ENCODE results near the gene ATP13A3. TPM values are rescaled to one million over a fixed set of nuclear protein-coding genes. Genes with fewer than 3 reads are reported as not detected.
"Not testable (repeated sequence)": the region's sequence is repeated elsewhere in the genome, so short reads cannot be mapped to it uniquely, and the experiment has no call there.

Gene ATP13A3
- total and polyA plus RNA-seq, 10 of the 15 experiments (the other 5 are each of a cell fraction or from before 2014, with no cell fraction given): 14.0 to 108 (median 69.5) TPM

- 62% methylated on average over 10 of the region's 10 CpGs for WGBS (ENCODE audit: insufficient coverage, insufficient replicate concordance, low lambda C conversion rate, missing lambda C conversion rate)
- H3K9me3 ChIP-seq (replicated peaks; ENCODE audit: control insufficient read depth, insufficient read depth, low read length); H3K4me1 ChIP-seq (ENCODE audit: control insufficient read depth, insufficient read depth, low read length); BruUV-seq (replicated peaks); intact Hi-C loops (cut with micrococcal nuclease; ENCODE audit: unreplicated experiment); RAD21 ChIA-PET (ENCODE audit: unreplicated experiment); H3K79me2 ChIP-seq (ENCODE audit: control insufficient read depth, insufficient read depth, low read length); ATAC-seq; H3K4me3 ChIP-seq; H3K36me3 ChIP-seq (ENCODE audit: control insufficient read depth in 2 of 2, insufficient read depth in 2 of 2, low read length in 1 of 2); in situ Hi-C loops (cut with MboI); H3K27ac ChIP-seq (ENCODE audit: control insufficient read depth, insufficient read depth); H4K20me1 ChIP-seq (ENCODE audit: control insufficient read depth, insufficient read depth); H3K9ac ChIP-seq (ENCODE audit: control insufficient read depth, insufficient read depth, low read length); H2AFZ ChIP-seq (ENCODE audit: control insufficient read depth, low read depth, low read length); POLR2A ChIA-PET; H3K27me3 ChIP-seq (replicated peaks in 1 of 2; ENCODE audit: control insufficient read depth in 2 of 2, insufficient read depth in 2 of 2, low read length in 1 of 2); H3K4me2 ChIP-seq (ENCODE audit: control insufficient read depth, insufficient read depth); FAIRE-seq; DNase-seq (ENCODE audit: low read depth, low spot score): not testable (repeated sequence)
- SMC1A ChIA-PET (ENCODE audit: uncharacterized antibody, unreplicated experiment): interaction anchor here (1.2 kb wide), 1 partner anchor 11 kb away, joined by 3 read pairs; no protein-coding TSS in a partner anchor
- CTCF ChIA-PET: interaction anchor here (1.1 kb wide), 1 partner anchor 20 kb away, joined by 3 read pairs; no protein-coding TSS in a partner anchor
Measured at GRCh38 chr3:194535199-194535598, 48.4 kb upstream of the ATP13A3 start.

DNA sequence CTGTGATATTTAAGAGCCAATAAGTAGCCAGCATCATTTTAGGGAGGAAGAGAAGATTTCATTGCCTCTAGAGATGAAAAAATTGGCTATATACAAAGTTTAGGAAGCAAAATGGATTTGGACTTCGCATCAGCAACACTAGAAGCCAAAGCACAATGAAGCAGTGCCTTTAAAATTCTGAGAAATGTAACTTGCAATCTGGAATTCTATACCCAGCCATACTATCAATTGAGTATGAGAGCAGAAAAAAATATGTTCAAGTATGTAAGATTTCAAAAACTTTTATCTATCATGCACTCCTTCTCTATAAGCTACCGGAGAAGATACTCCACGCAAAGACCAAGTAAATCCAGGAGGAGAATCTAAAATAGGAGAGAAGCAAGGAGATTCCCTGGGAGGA lies 47.4 kb upstream of the ATP13A3 start:
- ATAC-seq (no peak), FAIRE-seq (no peak), DNase-seq (ENCODE audit: low read depth, low spot score) (no peak)
- no TSS peak for BruUV-seq (replicated peaks)
- no peak overlapping the region for H3K4me2 ChIP-seq (ENCODE audit: control insufficient read depth, insufficient read depth)
- SMC1A ChIA-PET (ENCODE audit: uncharacterized antibody, unreplicated experiment): no interaction called here
- H3K36me3 ChIP-seq (ENCODE audit: control insufficient read depth in 2 of 2, insufficient read depth in 2 of 2, low read length in 1 of 2): no peaks in the 10 kb centered on the region
- in situ Hi-C loops (cut with MboI): no loop called here
- H3K4me1 ChIP-seq (ENCODE audit: control insufficient read depth, insufficient read depth, low read length): no peaks in the 10 kb centered on the region
- TF ChIP-seq RFX5 (IDR thresholded peaks at IDR 0.05; ENCODE audit: low read depth, low read length) (no peak), RAD21 (IDR thresholded peaks at IDR 0.05; ENCODE audit: insufficient read depth, low read depth, low read length) (no peak)
- TF ChIP-seq, protein P1, sequence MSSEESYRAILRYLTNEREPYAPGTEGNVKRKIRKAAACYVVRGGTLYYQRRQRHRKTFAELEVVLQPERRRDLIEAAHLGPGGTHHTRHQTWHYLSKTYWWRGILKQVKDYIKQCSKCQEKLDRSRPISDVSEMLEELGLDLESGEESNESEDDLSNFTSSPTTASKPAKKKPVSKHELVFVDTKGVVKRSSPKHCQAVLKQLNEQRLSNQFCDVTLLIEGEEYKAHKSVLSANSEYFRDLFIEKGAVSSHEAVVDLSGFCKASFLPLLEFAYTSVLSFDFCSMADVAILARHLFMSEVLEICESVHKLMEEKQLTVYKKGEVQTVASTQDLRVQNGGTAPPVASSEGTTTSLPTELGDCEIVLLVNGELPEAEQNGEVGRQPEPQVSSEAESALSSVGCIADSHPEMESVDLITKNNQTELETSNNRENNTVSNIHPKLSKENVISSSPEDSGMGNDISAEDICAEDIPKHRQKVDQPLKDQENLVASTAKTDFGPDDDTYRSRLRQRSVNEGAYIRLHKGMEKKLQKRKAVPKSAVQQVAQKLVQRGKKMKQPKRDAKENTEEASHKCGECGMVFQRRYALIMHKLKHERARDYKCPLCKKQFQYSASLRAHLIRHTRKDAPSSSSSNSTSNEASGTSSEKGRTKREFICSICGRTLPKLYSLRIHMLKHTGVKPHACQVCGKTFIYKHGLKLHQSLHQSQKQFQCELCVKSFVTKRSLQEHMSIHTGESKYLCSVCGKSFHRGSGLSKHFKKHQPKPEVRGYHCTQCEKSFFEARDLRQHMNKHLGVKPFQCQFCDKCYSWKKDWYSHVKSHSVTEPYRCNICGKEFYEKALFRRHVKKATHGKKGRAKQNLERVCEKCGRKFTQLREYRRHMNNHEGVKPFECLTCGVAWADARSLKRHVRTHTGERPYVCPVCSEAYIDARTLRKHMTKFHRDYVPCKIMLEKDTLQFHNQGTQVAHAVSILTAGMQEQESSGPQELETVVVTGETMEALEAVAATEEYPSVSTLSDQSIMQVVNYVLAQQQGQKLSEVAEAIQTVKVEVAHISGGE (CRISPR knock-in tag; IDR thresholded peaks at IDR 0.05): no peak
- RAD21 ChIA-PET (ENCODE audit: unreplicated experiment): no interaction called here
- intact Hi-C loops (cut with micrococcal nuclease; ENCODE audit: unreplicated experiment): no loop called here
- H3K79me2 ChIP-seq (ENCODE audit: control insufficient read depth, insufficient read depth, low read length): no peaks in the 10 kb centered on the region
- 71% methylated on average over 3 of the region's 3 CpGs for WGBS (ENCODE audit: insufficient coverage, insufficient replicate concordance, low lambda C conversion rate, missing lambda C conversion rate)
- no peaks in the 10 kb centered on the region for H3K27me3 ChIP-seq (replicated peaks in 1 of 2; ENCODE audit: control insufficient read depth in 2 of 2, insufficient read depth in 2 of 2, low read length in 1 of 2)
- no peak overlapping the region for H3K9ac ChIP-seq (ENCODE audit: control insufficient read depth, insufficient read depth, low read length)
- no peak overlapping the region for H3K4me3 ChIP-seq
- CTCF ChIA-PET: no interaction called here
- peaks cover 3% of the 10 kb centered on the region; the same call in 2 of the 3 replicates for H3K9me3 ChIP-seq (replicated peaks; ENCODE audit: control insufficient read depth, insufficient read depth, low read length)
- H3K27ac ChIP-seq (ENCODE audit: control insufficient read depth, insufficient read depth): no peak overlapping the region
- H4K20me1 ChIP-seq (ENCODE audit: control insufficient read depth, insufficient read depth): no peaks in the 10 kb centered on the region
- POLR2A ChIA-PET: no interaction called here
- H2AFZ ChIP-seq (ENCODE audit: control insufficient read depth, low read depth, low read length): no peak overlapping the region
